ENCODE measurements around the gene WDR7. TPM values are rescaled to one million over a fixed set of nuclear protein-coding genes. Genes with fewer than 3 reads are reported as not detected.

WDR7 gene
- total RNA-seq, 4 donors from 2014 or later = 16.2 to 39.4 (median 19.9) TPM

DNA sequence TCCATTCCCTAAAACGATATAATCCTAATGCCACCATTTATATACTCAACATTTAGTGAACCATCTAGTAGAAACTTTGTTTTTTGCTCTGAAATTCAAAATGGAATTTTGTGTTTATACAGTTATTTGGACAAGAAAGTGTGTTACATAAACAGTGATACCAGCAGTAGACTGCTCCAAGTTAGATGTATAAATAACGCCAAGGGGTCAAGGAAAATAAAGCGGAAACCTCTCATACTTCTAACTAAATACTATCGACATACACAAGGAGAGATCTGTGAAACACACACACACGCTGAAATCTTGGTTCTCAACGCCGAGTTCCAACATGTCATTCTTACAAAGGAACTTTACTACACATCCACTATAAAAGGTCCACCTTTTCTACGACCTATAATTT lies 14.0 kb upstream of the WDR7 start:
- TF ChIP-seq, protein P1, sequence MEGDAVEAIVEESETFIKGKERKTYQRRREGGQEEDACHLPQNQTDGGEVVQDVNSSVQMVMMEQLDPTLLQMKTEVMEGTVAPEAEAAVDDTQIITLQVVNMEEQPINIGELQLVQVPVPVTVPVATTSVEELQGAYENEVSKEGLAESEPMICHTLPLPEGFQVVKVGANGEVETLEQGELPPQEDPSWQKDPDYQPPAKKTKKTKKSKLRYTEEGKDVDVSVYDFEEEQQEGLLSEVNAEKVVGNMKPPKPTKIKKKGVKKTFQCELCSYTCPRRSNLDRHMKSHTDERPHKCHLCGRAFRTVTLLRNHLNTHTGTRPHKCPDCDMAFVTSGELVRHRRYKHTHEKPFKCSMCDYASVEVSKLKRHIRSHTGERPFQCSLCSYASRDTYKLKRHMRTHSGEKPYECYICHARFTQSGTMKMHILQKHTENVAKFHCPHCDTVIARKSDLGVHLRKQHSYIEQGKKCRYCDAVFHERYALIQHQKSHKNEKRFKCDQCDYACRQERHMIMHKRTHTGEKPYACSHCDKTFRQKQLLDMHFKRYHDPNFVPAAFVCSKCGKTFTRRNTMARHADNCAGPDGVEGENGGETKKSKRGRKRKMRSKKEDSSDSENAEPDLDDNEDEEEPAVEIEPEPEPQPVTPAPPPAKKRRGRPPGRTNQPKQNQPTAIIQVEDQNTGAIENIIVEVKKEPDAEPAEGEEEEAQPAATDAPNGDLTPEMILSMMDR (IDR thresholded peaks at IDR 0.05) = no peak
- DNase-seq (ENCODE audit: low spot score) = no peak
- no peak for ATAC-seq (ENCODE audit: low FRiP score)

DNA sequence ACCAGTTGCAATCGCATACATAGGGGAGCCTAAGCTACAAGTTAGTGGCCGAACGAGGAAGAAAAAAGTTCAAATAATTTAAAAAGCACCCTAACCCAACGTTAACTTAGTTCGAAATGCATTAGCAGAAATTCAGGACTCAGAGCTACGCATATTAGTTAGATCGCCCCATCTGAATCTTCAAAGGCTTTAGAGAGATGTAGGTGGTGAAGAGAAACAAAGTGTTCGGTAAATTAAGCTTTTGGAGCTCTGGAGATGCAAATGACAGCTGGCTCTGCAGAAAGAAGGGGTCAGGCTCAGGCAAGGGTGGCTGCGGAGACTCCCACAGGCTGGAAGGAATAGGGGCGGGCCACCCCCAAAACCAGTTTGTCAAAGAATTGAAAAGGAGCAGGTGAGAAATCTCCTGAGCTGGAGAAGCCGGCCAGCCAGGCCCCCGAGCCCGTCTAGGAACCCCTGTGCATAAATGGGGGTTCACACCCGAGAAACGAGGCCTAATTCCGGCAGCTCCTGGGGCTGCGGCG lies 13.4 kb upstream of the WDR7 start:
- TF ChIP-seq, protein P1 (IDR thresholded peaks at IDR 0.05) = no peak
- ATAC-seq (ENCODE audit: low FRiP score) = peak; percentile 10
- DNase-seq (ENCODE audit: low spot score) = no peak

DNA sequence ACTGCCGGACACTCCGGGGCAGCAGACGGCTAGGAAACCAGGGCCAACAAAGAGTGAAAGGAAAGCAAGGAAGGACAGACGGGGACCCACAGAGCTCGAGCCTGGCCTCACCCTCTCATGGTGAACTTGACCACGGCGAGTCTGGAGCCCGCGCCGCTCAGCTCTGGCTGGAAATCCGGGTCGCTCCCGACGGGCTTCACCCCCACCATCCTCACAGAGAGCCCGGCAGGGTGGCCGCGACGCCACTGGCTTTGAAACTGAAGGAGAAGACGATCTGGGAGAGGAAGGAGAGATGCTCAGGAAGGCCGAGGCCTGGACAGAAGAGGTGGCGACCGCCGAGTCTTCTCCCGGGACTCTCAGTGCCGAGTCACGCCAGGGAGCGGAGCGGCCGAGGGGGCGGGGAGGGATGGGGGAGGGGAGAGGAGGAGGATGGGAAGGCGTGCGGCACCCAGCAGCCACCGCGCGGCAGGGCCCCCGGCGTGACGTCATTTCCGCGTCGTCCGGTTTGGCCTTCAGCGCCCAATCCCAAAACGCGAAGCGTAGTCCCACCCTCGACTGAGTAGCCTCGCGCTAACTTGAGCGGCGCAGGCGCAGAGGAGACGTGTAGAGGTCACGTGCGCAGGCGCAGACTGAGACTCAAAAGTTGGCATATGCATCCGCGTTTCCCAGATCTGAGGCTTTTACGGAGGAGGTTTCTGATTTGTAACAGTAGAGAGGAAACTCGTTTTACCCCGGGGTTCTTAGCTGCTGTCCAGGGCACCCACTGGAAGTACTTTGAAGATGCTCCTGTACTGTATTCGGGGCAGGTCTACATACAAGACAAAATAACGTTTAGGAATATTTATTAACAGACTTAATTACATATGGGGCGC lies 12.7 kb upstream of the WDR7 start, which contains the start of gene TXNL1:
Gene TXNL1 (minus strand): TSS at position 361 of the 872 bp plus-strand sequence. CDS start 152 bp downstream, at position 209.
- ATAC-seq (ENCODE audit: low FRiP score) (peak; percentile 100), DNase-seq (ENCODE audit: low spot score) (peak; percentile 95)
- TF ChIP-seq, protein P1 (IDR thresholded peaks at IDR 0.05) = no peak

DNA sequence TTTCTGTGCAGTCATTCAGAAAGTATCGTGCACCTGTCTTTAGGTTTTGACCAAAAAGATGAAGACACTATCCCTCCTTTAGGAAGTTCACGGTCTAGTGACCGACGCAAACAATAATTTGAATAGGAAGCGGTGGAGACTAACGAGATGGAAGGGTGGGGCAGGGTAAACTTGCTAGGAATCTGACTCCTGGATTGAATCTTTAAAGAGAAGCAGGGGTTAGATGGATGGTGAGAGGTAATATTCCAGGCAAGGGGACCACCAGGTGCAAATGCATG lies 12.1 kb upstream of the WDR7 start:
- TF ChIP-seq, protein P1 (IDR thresholded peaks at IDR 0.05) = no peak
- no peak for ATAC-seq (ENCODE audit: low FRiP score)
- no peak for DNase-seq (ENCODE audit: low spot score)

DNA sequence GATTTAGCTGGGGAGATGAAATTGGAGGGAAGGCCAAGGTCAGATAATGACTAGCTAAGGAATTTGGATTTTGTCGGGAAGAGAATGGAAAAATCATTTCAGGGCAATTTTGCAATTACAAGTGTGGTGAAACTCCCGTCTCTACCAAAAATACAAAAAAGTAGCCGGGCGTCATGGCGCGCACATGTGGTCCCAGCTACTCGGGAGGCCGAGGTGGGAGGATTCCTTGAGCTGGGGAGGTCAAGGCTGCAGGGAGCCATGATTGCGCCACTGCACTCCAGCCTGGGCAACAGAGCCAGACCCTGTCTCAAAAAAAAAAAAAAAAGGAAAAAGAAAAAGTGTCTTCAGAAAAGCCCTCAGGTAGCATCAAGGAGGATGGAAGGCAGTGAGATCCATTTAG lies 11.6 kb upstream of the WDR7 start:
- ATAC-seq (ENCODE audit: low FRiP score) (no peak), DNase-seq (ENCODE audit: low spot score) (no peak)
- TF ChIP-seq, protein P1 (IDR thresholded peaks at IDR 0.05) = no peak

DNA sequence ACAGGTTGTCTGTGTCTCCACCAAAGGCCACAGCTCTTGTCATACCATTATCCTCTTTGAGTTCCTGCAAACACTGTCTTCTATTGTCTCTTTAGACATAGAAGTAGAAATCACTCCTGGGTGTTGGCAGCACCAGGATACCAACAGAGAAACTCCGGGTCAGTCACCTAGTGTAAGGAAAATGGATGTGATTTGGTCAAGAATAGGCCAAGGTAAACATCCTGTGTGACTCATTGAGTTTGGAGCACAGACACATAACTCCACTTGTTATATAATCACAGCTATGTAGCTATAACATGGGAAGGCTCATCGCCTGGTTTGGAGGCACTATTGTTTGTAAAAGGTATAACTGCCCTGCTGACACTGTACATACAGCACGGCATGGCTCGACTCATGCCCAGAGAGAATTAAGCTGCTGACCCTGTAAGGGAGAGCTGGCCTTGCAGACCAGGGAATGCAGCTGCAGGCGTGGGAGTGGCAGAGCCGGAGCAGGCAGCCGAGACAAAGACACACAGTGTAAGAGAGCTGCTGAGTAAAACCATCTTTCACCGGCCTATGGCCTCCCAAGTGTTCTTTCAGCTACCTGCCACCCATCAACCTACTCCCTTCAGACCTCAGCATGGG lies 9.3 kb upstream of the WDR7 start:
- DNase-seq (ENCODE audit: low spot score) (no peak), ATAC-seq (ENCODE audit: low FRiP score) (no peak)
- TF ChIP-seq, protein P1 (IDR thresholded peaks at IDR 0.05) = no peak

Measured in omental fat pad (tissue), 4 donors.